HEK293 (cell line): Measurements from ENCODE around the gene SLC46A1.

Experiments
- MZF1 ChIP-seq: fragments of 450-650 bp; formaldehyde crosslinking; IDR thresholded peaks from 2 replicates; pipeline ENCODE4 v1.5.1; 2017; ENCODE audit warnings: missing biosample characterization, missing genetic modification characterization, borderline replicate concordance
- PRDM1 ChIP-seq: fragments of 450-650 bp; formaldehyde crosslinking; IDR thresholded peaks from 2 replicates; pipeline ENCODE4; 2016; ENCODE audit warnings: missing biosample characterization, missing genetic modification characterization
- TCF7L2 ChIP-seq: IDR thresholded peaks from 2 replicates; pipeline ENCODE4 v1.6.1; 2011; ENCODE audit warnings: low read depth, mild to moderate bottlenecking, inconsistent platforms, low read length, moderate library complexity, borderline replicate concordance
- ZBTB17 ChIP-seq: fragments of 450-650 bp; formaldehyde crosslinking; IDR thresholded peaks from 2 replicates; pipeline ENCODE4 v1.5.1; 2016; ENCODE audit warnings: missing biosample characterization, missing genetic modification characterization
- ZNF529 ChIP-seq: fragments of 450-650 bp; formaldehyde crosslinking; IDR thresholded peaks from 2 replicates; pipeline ENCODE4 v1.5.1; 2017; ENCODE audit warnings: missing genetic modification characterization, missing biosample characterization; ENCODE audit not compliant: insufficient replicate concordance
- ZNF629 ChIP-seq: fragments of 450-650 bp; formaldehyde crosslinking; IDR thresholded peaks from 2 replicates; pipeline ENCODE4 v1.5.1; 2017; ENCODE audit warnings: missing biosample characterization, missing genetic modification characterization
- ZNF830 ChIP-seq: fragments of 450-650 bp; IDR thresholded peaks from 2 replicates; pipeline ENCODE4 v1.5.0; 2018; ENCODE audit warnings: missing biosample characterization, missing genetic modification characterization, low read depth, mild to moderate bottlenecking, moderate library complexity
- TF ChIP-seq, protein P1 (sequence below): fragments of 450-650 bp; formaldehyde crosslinking; IDR thresholded peaks from 2 replicates; pipeline ENCODE4 v1.5.1; 2016; ENCODE audit warnings: missing biosample characterization, missing genetic modification characterization
- TF ChIP-seq, protein P2 (sequence below): fragments of 450-650 bp; formaldehyde crosslinking; IDR thresholded peaks from 2 replicates; pipeline ENCODE4 v1.5.1; 2016; ENCODE audit warnings: missing biosample characterization, missing genetic modification characterization
- TF ChIP-seq, protein P3 (sequence below): fragments of 450-650 bp; formaldehyde crosslinking; IDR thresholded peaks from 2 replicates; pipeline ENCODE4 v1.5.1; 2016; ENCODE audit warnings: missing biosample characterization, missing genetic modification characterization

DNA sequence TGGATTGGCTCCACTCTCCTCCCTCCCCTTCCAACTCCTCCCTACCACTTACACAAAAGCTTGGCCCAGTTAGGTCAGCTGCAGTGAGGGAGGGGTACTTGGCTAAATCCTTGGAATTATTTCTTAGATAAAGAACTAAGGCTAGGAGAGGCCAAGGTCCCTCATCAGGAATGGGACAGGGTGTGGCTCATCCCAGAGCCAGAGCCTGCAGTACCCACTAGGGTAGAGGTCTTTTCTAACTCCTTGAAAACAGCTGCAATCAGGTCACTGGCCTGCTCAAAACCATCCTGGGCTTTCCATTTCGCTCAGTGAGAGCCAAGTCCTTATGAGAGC lies 1.9 kb upstream of the SLC46A1 start:
- no peak for TF ChIP-seq ZNF529 (tag by site-specific recombination)
- TF ChIP-seq, protein P1, sequence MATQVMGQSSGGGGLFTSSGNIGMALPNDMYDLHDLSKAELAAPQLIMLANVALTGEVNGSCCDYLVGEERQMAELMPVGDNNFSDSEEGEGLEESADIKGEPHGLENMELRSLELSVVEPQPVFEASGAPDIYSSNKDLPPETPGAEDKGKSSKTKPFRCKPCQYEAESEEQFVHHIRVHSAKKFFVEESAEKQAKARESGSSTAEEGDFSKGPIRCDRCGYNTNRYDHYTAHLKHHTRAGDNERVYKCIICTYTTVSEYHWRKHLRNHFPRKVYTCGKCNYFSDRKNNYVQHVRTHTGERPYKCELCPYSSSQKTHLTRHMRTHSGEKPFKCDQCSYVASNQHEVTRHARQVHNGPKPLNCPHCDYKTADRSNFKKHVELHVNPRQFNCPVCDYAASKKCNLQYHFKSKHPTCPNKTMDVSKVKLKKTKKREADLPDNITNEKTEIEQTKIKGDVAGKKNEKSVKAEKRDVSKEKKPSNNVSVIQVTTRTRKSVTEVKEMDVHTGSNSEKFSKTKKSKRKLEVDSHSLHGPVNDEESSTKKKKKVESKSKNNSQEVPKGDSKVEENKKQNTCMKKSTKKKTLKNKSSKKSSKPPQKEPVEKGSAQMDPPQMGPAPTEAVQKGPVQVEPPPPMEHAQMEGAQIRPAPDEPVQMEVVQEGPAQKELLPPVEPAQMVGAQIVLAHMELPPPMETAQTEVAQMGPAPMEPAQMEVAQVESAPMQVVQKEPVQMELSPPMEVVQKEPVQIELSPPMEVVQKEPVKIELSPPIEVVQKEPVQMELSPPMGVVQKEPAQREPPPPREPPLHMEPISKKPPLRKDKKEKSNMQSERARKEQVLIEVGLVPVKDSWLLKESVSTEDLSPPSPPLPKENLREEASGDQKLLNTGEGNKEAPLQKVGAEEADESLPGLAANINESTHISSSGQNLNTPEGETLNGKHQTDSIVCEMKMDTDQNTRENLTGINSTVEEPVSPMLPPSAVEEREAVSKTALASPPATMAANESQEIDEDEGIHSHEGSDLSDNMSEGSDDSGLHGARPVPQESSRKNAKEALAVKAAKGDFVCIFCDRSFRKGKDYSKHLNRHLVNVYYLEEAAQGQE (tag by site-specific recombination): no peak
- peak; percentile 10; the same call in 1 of the 2 replicates for TF ChIP-seq ZBTB17 (tag by site-specific recombination)
- no peak for TF ChIP-seq MZF1 (tag by site-specific recombination)
- TF ChIP-seq TCF7L2: no peak
- TF ChIP-seq ZNF629: 0 out of 2 replicates have a peak, but pooled peaks have one; percentile 5
- TF ChIP-seq, protein P2, sequence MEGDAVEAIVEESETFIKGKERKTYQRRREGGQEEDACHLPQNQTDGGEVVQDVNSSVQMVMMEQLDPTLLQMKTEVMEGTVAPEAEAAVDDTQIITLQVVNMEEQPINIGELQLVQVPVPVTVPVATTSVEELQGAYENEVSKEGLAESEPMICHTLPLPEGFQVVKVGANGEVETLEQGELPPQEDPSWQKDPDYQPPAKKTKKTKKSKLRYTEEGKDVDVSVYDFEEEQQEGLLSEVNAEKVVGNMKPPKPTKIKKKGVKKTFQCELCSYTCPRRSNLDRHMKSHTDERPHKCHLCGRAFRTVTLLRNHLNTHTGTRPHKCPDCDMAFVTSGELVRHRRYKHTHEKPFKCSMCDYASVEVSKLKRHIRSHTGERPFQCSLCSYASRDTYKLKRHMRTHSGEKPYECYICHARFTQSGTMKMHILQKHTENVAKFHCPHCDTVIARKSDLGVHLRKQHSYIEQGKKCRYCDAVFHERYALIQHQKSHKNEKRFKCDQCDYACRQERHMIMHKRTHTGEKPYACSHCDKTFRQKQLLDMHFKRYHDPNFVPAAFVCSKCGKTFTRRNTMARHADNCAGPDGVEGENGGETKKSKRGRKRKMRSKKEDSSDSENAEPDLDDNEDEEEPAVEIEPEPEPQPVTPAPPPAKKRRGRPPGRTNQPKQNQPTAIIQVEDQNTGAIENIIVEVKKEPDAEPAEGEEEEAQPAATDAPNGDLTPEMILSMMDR: no peak
- TF ChIP-seq, protein P3, sequence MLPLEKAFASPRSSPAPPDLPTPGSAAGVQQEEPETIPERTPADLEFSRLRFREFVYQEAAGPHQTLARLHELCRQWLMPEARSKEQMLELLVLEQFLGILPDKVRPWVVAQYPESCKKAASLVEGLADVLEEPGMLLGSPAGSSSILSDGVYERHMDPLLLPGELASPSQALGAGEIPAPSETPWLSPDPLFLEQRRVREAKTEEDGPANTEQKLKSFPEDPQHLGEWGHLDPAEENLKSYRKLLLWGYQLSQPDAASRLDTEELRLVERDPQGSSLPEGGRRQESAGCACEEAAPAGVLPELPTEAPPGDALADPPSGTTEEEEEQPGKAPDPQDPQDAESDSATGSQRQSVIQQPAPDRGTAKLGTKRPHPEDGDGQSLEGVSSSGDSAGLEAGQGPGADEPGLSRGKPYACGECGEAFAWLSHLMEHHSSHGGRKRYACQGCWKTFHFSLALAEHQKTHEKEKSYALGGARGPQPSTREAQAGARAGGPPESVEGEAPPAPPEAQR (tag by site-specific recombination): no peak
- TF ChIP-seq ZNF830: no peak
- no peak for TF ChIP-seq PRDM1 (tag by site-specific recombination)
